NCI-H187 treated with DMSO at 0.1 percent for 48 hours (cell line): ENCODE data around the gene CDC20.

Experiments used
- DNase-seq: peaks from one replicate; lab custom pipeline; 2025; lab: John Stamatoyannopoulos, UW

Gene CDC20

GRCh38 chr1:43358746-43359693 is at the start of gene CDC20:
TSS of gene CDC20 (plus strand) at chr1:43358981. CDS start at chr1:43359216, 235 bp downstream.
- DNase-seq, result peak; percentile 88

GRCh38 chr1:43309405-43310025 is 49.3 kb upstream of the CDC20 start:
- no peak for DNase-seq

- DNase-seq, result no peak
These were observed 47.3 kb upstream of the CDC20 start for GRCh38 chr1:43311521-43311920.

GRCh38 chr1:43312212-43312623 is 46.6 kb upstream of the CDC20 start:
- no peak for DNase-seq

- DNase-seq, result no peak
These were observed 45.9 kb upstream of the CDC20 start for GRCh38 chr1:43312663-43313515.

- no peak for DNase-seq
These were observed 45.0 kb upstream of the CDC20 start for GRCh38 chr1:43313771-43314170.

- DNase-seq, result no peak
These were observed 44.5 kb upstream of the CDC20 start for GRCh38 chr1:43314233-43314632.

GRCh38 chr1:43315481-43315880 is 43.3 kb upstream of the CDC20 start:
- no peak for DNase-seq

GRCh38 chr1:43315963-43316737 is 42.6 kb upstream of the CDC20 start:
- no peak for DNase-seq

- DNase-seq, result no peak
These were observed 41.9 kb upstream of the CDC20 start for GRCh38 chr1:43316738-43317520.

GRCh38 chr1:43317817-43318471 is 40.8 kb upstream of the CDC20 start:
- DNase-seq, result no peak

GRCh38 chr1:43318831-43319230 is 40.0 kb upstream of the CDC20 start:
- DNase-seq, result no peak

GRCh38 chr1:43319288-43319687 is 39.5 kb upstream of the CDC20 start:
- no peak for DNase-seq

- DNase-seq, result no peak
These were observed 39.0 kb upstream of the CDC20 start for GRCh38 chr1:43319766-43320165.

- DNase-seq, result no peak
These were observed 37.4 kb upstream of the CDC20 start for GRCh38 chr1:43321331-43321891.

GRCh38 chr1:43322506-43322905 is 36.3 kb upstream of the CDC20 start:
- no peak for DNase-seq

GRCh38 chr1:43324810-43325209 is 34.0 kb upstream of the CDC20 start:
- DNase-seq, result no peak

GRCh38 chr1:43325381-43325780 is 33.4 kb upstream of the CDC20 start:
- DNase-seq, result no peak

GRCh38 chr1:43327549-43328292 is 31.1 kb upstream of the CDC20 start:
- no peak for DNase-seq
